Uterus (tissue), 2 donors: ENCODE results near the gene CD300A.

Experiments
- CTCF ChIP-seq, 4 experiments: fragments of 200-600 bp in 2 of 4; fragments of 450-650 bp in 2 of 4; sonication (generic) in 2 of 4; IDR thresholded peaks; one replicate each; pipeline ENCODE4 v1.5.1; 2016 to 2019; ENCODE audit warnings: antibody characterized with exemption in 4 of 4, mild to moderate bottlenecking in 2 of 4, moderate library complexity in 1 of 4
- POLR2A ChIP-seq, 2 donors: fragments of 450-650 bp; IDR thresholded peaks; one replicate each; pipeline ENCODE4 v1.6.1; 2016; ENCODE audit warnings: antibody characterized with exemption in 2 of 2, mild to moderate bottlenecking in 1 of 2, moderate library complexity in 1 of 2

- TF ChIP-seq CTCF (IDR thresholded peaks at IDR 0.05) = no peak
- TF ChIP-seq POLR2A (IDR thresholded peaks at IDR 0.05) = no peak
Observed at GRCh38 chr17:74527081-74527480, 60.6 kb downstream of the CD300A start.
